Caco-2 (cell line): ENCODE results near the gene GCDH. TPM values are rescaled to one million over a fixed set of nuclear protein-coding genes. Genes with fewer than 3 reads are reported as not detected.

Experiments
- BruUV-seq: library from RNA; stranded (reverse); fragments of 400-500 nt; replicated peaks from 2 replicates; lab custom pipeline; 2021; lab: Mats Ljungman, UMichigan
- CTCF ChIA-PET: fragments of 300-600 bp; sonication (Branson Sonifier 250); formaldehyde crosslinking; loops from one replicate; lab custom pipeline; 2022; ENCODE audit warnings: antibody characterized with exemption; lab: Charles Lee
- POLR2A ChIA-PET: fragments of 300-600 bp; sonication (Branson Sonifier 250); formaldehyde crosslinking; loops from one replicate; lab custom pipeline; 2022; ENCODE audit warnings: antibody characterized with exemption; lab: Charles Lee
- DNase-seq, 2 experiments: peaks; one replicate each; pipeline versions ENCODE4 v3.0.0 to v3.0.0-alpha.2; 2020 to 2022
- H3K27me3 ChIP-seq: replicated peaks from 2 replicates; pipeline ENCODE4 v1.6.0; 2011; ENCODE audit warnings: low read length; ENCODE audit not compliant: control insufficient read depth, insufficient read depth
- H3K36me3 ChIP-seq: 2 replicates; pipeline ENCODE4 v1.5.1; 2011; ENCODE audit warnings: low read length; ENCODE audit not compliant: control insufficient read depth, insufficient read depth
- H3K4me1 ChIP-seq: fragments of 250-450 bp; sonication (Bioruptor Pico); 2 replicates; pipeline ENCODE4 v1.5.1; 2020; ENCODE audit warnings: mild to moderate bottlenecking
- H3K4me3 ChIP-seq: 2 replicates; pipeline ENCODE4 v1.5.1; 2011; ENCODE audit warnings: low read depth, mild to moderate bottlenecking, control low read depth, low read length
- H3K9me3 ChIP-seq: fragments of 250-450 bp; sonication (Bioruptor Pico); 2 replicates; pipeline ENCODE4 v1.5.1; 2020; ENCODE audit warnings: mild to moderate bottlenecking, moderate library complexity
- H3K27ac Mint-ChIP-seq: one replicate; pipeline ENCODE4 v1.8.0; 2022; ENCODE audit warnings: mixed read lengths; ENCODE audit not compliant: unreplicated experiment
- H3K27me3 Mint-ChIP-seq: one replicate; pipeline ENCODE4 v1.8.0; 2022; ENCODE audit warnings: mixed read lengths; ENCODE audit not compliant: insufficient read depth, unreplicated experiment
- H3K36me3 Mint-ChIP-seq: one replicate; pipeline ENCODE4 v1.8.0; 2022; ENCODE audit warnings: mild to moderate bottlenecking, mixed read lengths; ENCODE audit not compliant: insufficient read depth, unreplicated experiment
- H3K4me1 Mint-ChIP-seq: one replicate; pipeline ENCODE4 v1.8.0; 2022; ENCODE audit warnings: low read depth, mixed read lengths; ENCODE audit not compliant: unreplicated experiment
- H3K4me3 Mint-ChIP-seq: one replicate; pipeline ENCODE4 v1.8.0; 2022; ENCODE audit warnings: mild to moderate bottlenecking, moderate library complexity, mixed read lengths; ENCODE audit not compliant: unreplicated experiment
- H3K9me3 Mint-ChIP-seq: one replicate; pipeline ENCODE4 v1.8.0; 2022; ENCODE audit warnings: mixed read lengths; ENCODE audit not compliant: unreplicated experiment
- CTCF ChIP-seq, 2 experiments: fragments of 200-600 bp in 1 of 2; IDR thresholded peaks; 1 replicate in 1 of 2; 2 replicates in 1 of 2; pipeline versions ENCODE4 v1.5.1 to v1.8.0; 2011 to 2022; ENCODE audit warnings: antibody characterized with exemption in 1 of 2, control low read depth in 1 of 2, inconsistent platforms in 1 of 2, low read depth in 1 of 2, low read length in 1 of 2, mild to moderate bottlenecking in 1 of 2, moderate library complexity in 1 of 2; ENCODE audit not compliant: insufficient read depth in 1 of 2, severe bottlenecking in 1 of 2, unreplicated experiment in 1 of 2
- intact Hi-C: fragments of 100-400 bp; cut with micrococcal nuclease; formaldehyde crosslinking; loops from one replicate; pipeline ENCODE4 v1.10.0; 2022; ENCODE audit not compliant: unreplicated experiment
- total RNA-seq: library from RNA; stranded (reverse); gene quantifications from 2 replicates; pipeline ENCODE4 v1.2.3, GENCODE V29; 2022

GCDH gene
- total RNA-seq, 1 experiment from 2014 or later: 31.4 TPM

- peak; percentile 56 to 75 for DNase-seq
- H3K27me3 ChIP-seq: no peaks in the 10 kb centered on the region
- peaks cover 22% of the 10 kb centered on the region for H3K9me3 ChIP-seq
- H3K36me3 ChIP-seq: no peaks in the 10 kb centered on the region
- intact Hi-C loops: no loop called here
- POLR2A ChIA-PET: interaction anchor here (0.6 kb wide), 1 partner anchor 27 kb away, joined by 5 read pairs; no protein-coding TSS in a partner anchor
- CTCF ChIA-PET: no interaction called here
- no TSS peak for BruUV-seq
- Mint-ChIP-seq H3K36me3 (peaks cover 9% of the 10 kb centered on the region), H3K4me3 (peak within 1 kb of the TSS; percentile 54), H3K27ac (no peak within 1 kb of the TSS), H3K9me3 (no peaks in the 10 kb centered on the region), H3K4me1 (no peaks in the 10 kb centered on the region), H3K27me3 (peaks cover under 1% of the 10 kb centered on the region)
- no peak within 1 kb of the TSS for H3K4me3 ChIP-seq
- no peak for TF ChIP-seq CTCF (IDR thresholded peaks at IDR 0.05; ENCODE audit: insufficient read depth in 1 of 2, low read depth in 1 of 2, low read length in 1 of 2, severe bottlenecking in 1 of 2, unreplicated experiment in 1 of 2)
- no peaks in the 10 kb centered on the region for H3K4me1 ChIP-seq
Observed at GRCh38 chr19:12881172-12881808, 9.7 kb upstream of the GCDH start, which contains the start of gene DNASE2. Gene DNASE2 (minus strand): TSS chr19:12881449. CDS start chr19:12881375, 74 bp downstream.

GRCh38 chr19:12882589-12882988 lies 8.4 kb upstream of the GCDH start:
- Histone ChIP-seq H3K4me3 (no peak overlapping the region), H3K27me3 (no peaks in the 10 kb centered on the region), H3K36me3 (no peaks in the 10 kb centered on the region), H3K9me3 (peaks cover 22% of the 10 kb centered on the region), H3K4me1 (no peaks in the 10 kb centered on the region)
- H3K4me1 Mint-ChIP-seq: no peaks in the 10 kb centered on the region
- ChIA-PET CTCF (no interaction called here), POLR2A (interaction anchor here (0.7 kb wide), 1 partner anchor 467 kb away, joined by 11 read pairs; no protein-coding TSS in a partner anchor)
- H3K4me3 Mint-ChIP-seq: peak overlapping the region; percentile 54
- intact Hi-C loops: no loop called here
- H3K27ac Mint-ChIP-seq: no peak overlapping the region
- no peak for DNase-seq
- BruUV-seq: no TSS peak
- no peaks in the 10 kb centered on the region for H3K9me3 Mint-ChIP-seq
- H3K27me3 Mint-ChIP-seq: peaks cover 5% of the 10 kb centered on the region
- H3K36me3 Mint-ChIP-seq: peaks cover 12% of the 10 kb centered on the region
- TF ChIP-seq CTCF (IDR thresholded peaks at IDR 0.05; ENCODE audit: insufficient read depth in 1 of 2, low read depth in 1 of 2, low read length in 1 of 2, severe bottlenecking in 1 of 2, unreplicated experiment in 1 of 2): no peak

- Mint-ChIP-seq H3K36me3 (peaks cover 12% of the 10 kb centered on the region), H3K9me3 (no peaks in the 10 kb centered on the region), H3K4me1 (no peaks in the 10 kb centered on the region), H3K4me3 (no peak overlapping the region), H3K27ac (no peak overlapping the region), H3K27me3 (peaks cover 5% of the 10 kb centered on the region)
- DNase-seq: no peak
- no peaks in the 10 kb centered on the region for H3K4me1 ChIP-seq
- H3K9me3 ChIP-seq: peaks cover 22% of the 10 kb centered on the region
- BruUV-seq: no TSS peak
- intact Hi-C loops: no loop called here
- POLR2A ChIA-PET: no interaction called here
- no peak for TF ChIP-seq CTCF (IDR thresholded peaks at IDR 0.05; ENCODE audit: insufficient read depth in 1 of 2, low read depth in 1 of 2, low read length in 1 of 2, severe bottlenecking in 1 of 2, unreplicated experiment in 1 of 2)
- CTCF ChIA-PET: interaction anchor here (1.0 to 1.6 kb wide), 2 partner anchors 81 to 124 kb away, joined by 4 to 12 read pairs; no protein-coding TSS in a partner anchor
- no peaks in the 10 kb centered on the region for H3K27me3 ChIP-seq
- H3K36me3 ChIP-seq: no peaks in the 10 kb centered on the region
- no peak overlapping the region for H3K4me3 ChIP-seq
Observed at GRCh38 chr19:12884202-12884601, 6.8 kb upstream of the GCDH start.
